HUES64 (cell line): ENCODE measurements around the gene CATSPER1.

ENCODE experiments used
- H3K27ac ChIP-seq: 2 replicates; pipeline ENCODE4 v1.7.0; 2013; ENCODE audit warnings: low read depth, low read length, inconsistent platforms
- H3K27me3 ChIP-seq: 2 replicates; pipeline ENCODE4 v1.6.1; 2013; ENCODE audit warnings: mild to moderate bottlenecking, low read length; ENCODE audit not compliant: insufficient read depth
- H3K36me3 ChIP-seq: 2 replicates; pipeline ENCODE4 v1.6.1; 2013; ENCODE audit warnings: mild to moderate bottlenecking, low read length; ENCODE audit not compliant: insufficient read depth
- H3K4me1 ChIP-seq: 2 replicates; pipeline ENCODE4 v1.6.1; 2013; ENCODE audit warnings: mild to moderate bottlenecking, low read length, moderate library complexity; ENCODE audit not compliant: insufficient read depth
- H3K4me3 ChIP-seq: 2 replicates; pipeline ENCODE4 v1.5.1; 2013; ENCODE audit warnings: mild to moderate bottlenecking, low read length, moderate library complexity
- H3K9ac ChIP-seq: 2 replicates; pipeline ENCODE4 v1.6.1; 2013; ENCODE audit warnings: mild to moderate bottlenecking, low read depth, low read length
- H3K9me3 ChIP-seq: 2 replicates; pipeline ENCODE4 v1.6.1; 2013; ENCODE audit warnings: low read depth, low read length; ENCODE audit not compliant: insufficient read depth
- WGBS: fragments of 150-250, 120-280 bp; methylation state at CpG from one replicate; pipeline ENCODE4 v1.1.7; 2013; ENCODE audit warnings: missing lambda C conversion rate; 5-methylcytosine and 5-hydroxymethylcytosine counted together

The CATSPER1 gene

GRCh38 chr11:66008095-66008467 lies 18.2 kb downstream of the CATSPER1 start:
- H3K9me3 ChIP-seq: no peaks in the 10 kb centered on the region
- H3K36me3 ChIP-seq: peaks cover 21% of the 10 kb centered on the region
- no peak overlapping the region for H3K27ac ChIP-seq
- H3K9ac ChIP-seq: no peak overlapping the region
- H3K4me3 ChIP-seq: no peak overlapping the region
- peaks cover 9% of the 10 kb centered on the region; the same call in 1 of the 2 replicates for H3K4me1 ChIP-seq
- H3K27me3 ChIP-seq: peaks cover 12% of the 10 kb centered on the region
- 86% methylated on average over 2 of the region's 2 CpGs for WGBS

- H3K4me3 ChIP-seq: no peak overlapping the region
- no peaks in the 10 kb centered on the region for H3K9me3 ChIP-seq
- WGBS: 46% methylated on average over 5 of the region's 5 CpGs
- H3K9ac ChIP-seq: no peak overlapping the region
- peaks cover 21% of the 10 kb centered on the region for H3K36me3 ChIP-seq
- H3K27ac ChIP-seq: peak overlapping the region; percentile 42; the same call in 1 of the 2 replicates
- peaks cover 9% of the 10 kb centered on the region; the same call in 1 of the 2 replicates for H3K4me1 ChIP-seq
- H3K27me3 ChIP-seq: peaks cover 10% of the 10 kb centered on the region
These were observed 19.1 kb downstream of the CATSPER1 start for GRCh38 chr11:66007201-66007634.

GRCh38 chr11:66006891-66007176 lies 19.4 kb downstream of the CATSPER1 start:
- peaks cover 9% of the 10 kb centered on the region; the same call in 1 of the 2 replicates for H3K4me1 ChIP-seq
- peak overlapping the region; percentile 38; the same call in 1 of the 2 replicates for H3K9ac ChIP-seq
- WGBS: 76% methylated on average over 4 of the region's 4 CpGs

GRCh38 chr11:66006134-66006890 lies 20.0 kb downstream of the CATSPER1 start:
- H3K9me3 ChIP-seq: no peaks in the 10 kb centered on the region
- peaks cover 9% of the 10 kb centered on the region; the same call in 1 of the 2 replicates for H3K4me1 ChIP-seq
- H3K9ac ChIP-seq: peak overlapping the region; percentile 38; the same call in 1 of the 2 replicates
- H3K36me3 ChIP-seq: peaks cover 21% of the 10 kb centered on the region
- peaks cover 1% of the 10 kb centered on the region; the same call in 1 of the 2 replicates for H3K27me3 ChIP-seq
- H3K4me3 ChIP-seq: no peak overlapping the region
- WGBS: 87% methylated on average over 13 of the region's 13 CpGs
- peak overlapping the region; percentile 15; the same call in 1 of the 2 replicates for H3K27ac ChIP-seq

More at GRCh38 chr11:66006891-66007176, 19.4 kb downstream of the CATSPER1 start:
- Histone ChIP-seq H3K9me3 (no peaks in the 10 kb centered on the region), H3K4me3 (no peak overlapping the region), H3K36me3 (peaks cover 21% of the 10 kb centered on the region), H3K27me3 (peaks cover 7% of the 10 kb centered on the region), H3K27ac (peak overlapping the region; percentile 42; the same call in 1 of the 2 replicates)

- Histone ChIP-seq H3K27ac (no peak overlapping the region), H3K4me1 (peaks cover 9% of the 10 kb centered on the region; the same call in 1 of the 2 replicates)
These were observed 22.1 kb downstream of the CATSPER1 start for GRCh38 chr11:66004186-66004585.

GRCh38 chr11:66003291-66003690 lies 23.0 kb downstream of the CATSPER1 start:
- Histone ChIP-seq H3K9ac (peak overlapping the region; percentile 88), H3K36me3 (peaks cover 42% of the 10 kb centered on the region), H3K4me1 (peaks cover 9% of the 10 kb centered on the region; the same call in 1 of the 2 replicates), H3K27ac (no peak overlapping the region), H3K27me3 (no peaks in the 10 kb centered on the region), H3K4me3 (peak overlapping the region; percentile 98), H3K9me3 (no peaks in the 10 kb centered on the region)
- WGBS: 89% methylated on average over 6 of the region's 6 CpGs

More at GRCh38 chr11:66004186-66004585, 22.1 kb downstream of the CATSPER1 start:
- 94% methylated on average over 4 of the region's 4 CpGs for WGBS
- no peak overlapping the region for H3K4me3 ChIP-seq
- H3K27me3 ChIP-seq: no peaks in the 10 kb centered on the region
- peaks cover 34% of the 10 kb centered on the region for H3K36me3 ChIP-seq
- H3K9me3 ChIP-seq: no peaks in the 10 kb centered on the region
- no peak overlapping the region for H3K9ac ChIP-seq

GRCh38 chr11:66002648-66003225 lies 23.5 kb downstream of the CATSPER1 start:
- 2% methylated on average over 40 of the region's 40 CpGs for WGBS
- H3K27ac ChIP-seq: peak overlapping the region; percentile 99; the same call in 1 of the 2 replicates
- peak overlapping the region; percentile 98 for H3K4me3 ChIP-seq
- peak overlapping the region; percentile 88 for H3K9ac ChIP-seq
- H3K9me3 ChIP-seq: no peaks in the 10 kb centered on the region
- H3K4me1 ChIP-seq: peaks cover 9% of the 10 kb centered on the region; the same call in 1 of the 2 replicates
- peaks cover 48% of the 10 kb centered on the region for H3K36me3 ChIP-seq
- no peaks in the 10 kb centered on the region for H3K27me3 ChIP-seq

- peak within 1 kb of the TSS; percentile 98 for H3K4me3 ChIP-seq
- H3K9me3 ChIP-seq: no peaks in the 10 kb centered on the region
- H3K4me1 ChIP-seq: peaks cover 5% of the 10 kb centered on the region; the same call in 1 of the 2 replicates
- under 1% methylated on average over 55 of the region's 55 CpGs for WGBS
- H3K27me3 ChIP-seq: no peaks in the 10 kb centered on the region
- H3K36me3 ChIP-seq: peaks cover 54% of the 10 kb centered on the region
- peak within 1 kb of the TSS; percentile 88 for H3K9ac ChIP-seq
- H3K27ac ChIP-seq: peak within 1 kb of the TSS; percentile 99
These were observed 24.2 kb downstream of the CATSPER1 start, which contains the start of the genes BANF1 and EIF1AD for GRCh38 chr11:66001942-66002647. Gene BANF1 (plus strand): TSS chr11:66002503. CDS start chr11:66003251, 748 bp downstream. Gene EIF1AD (minus strand): TSS chr11:66002157. CDS start chr11:66000389, 1,768 bp downstream.

GRCh38 chr11:65997286-65997685 lies 29.0 kb downstream of the CATSPER1 start:
- no peaks in the 10 kb centered on the region for H3K27me3 ChIP-seq
- no peaks in the 10 kb centered on the region for H3K4me1 ChIP-seq
- peaks cover 38% of the 10 kb centered on the region for H3K36me3 ChIP-seq
- no peaks in the 10 kb centered on the region for H3K9me3 ChIP-seq
- no peak overlapping the region for H3K4me3 ChIP-seq
- no peak overlapping the region for H3K27ac ChIP-seq
- WGBS: 97% methylated on average over 2 of the region's 2 CpGs
- H3K9ac ChIP-seq: no peak overlapping the region

- WGBS: 90% methylated on average over 5 of the region's 5 CpGs
These were observed 34.2 kb downstream of the CATSPER1 start for GRCh38 chr11:65992056-65992455.

More at GRCh38 chr11:65992056-65992455, 34.2 kb downstream of the CATSPER1 start:
- no peak overlapping the region for H3K27ac ChIP-seq
- H3K27me3 ChIP-seq: no peaks in the 10 kb centered on the region
- no peak overlapping the region for H3K9ac ChIP-seq
- H3K4me3 ChIP-seq: no peak overlapping the region
- peaks cover 8% of the 10 kb centered on the region; the same call in 1 of the 2 replicates for H3K36me3 ChIP-seq
- H3K4me1 ChIP-seq: no peaks in the 10 kb centered on the region
- H3K9me3 ChIP-seq: no peaks in the 10 kb centered on the region
